ENCODE results near the gene NRG4.

GRCh38 chr15:75905231-75905630 lies 107.0 kb downstream of the NRG4 start:
- no peak for TF ChIP-seq CTCF (IDR thresholded peaks at IDR 0.05; ENCODE audit: low read length)
- TF ChIP-seq EZH2 (IDR thresholded peaks at IDR 0.05; ENCODE audit: borderline replicate concordance, low read length), result no peak

Measured in OCI-LY1 (cell line).